K562 (cell line): ENCODE measurements around the gene CTIF. TPM values are rescaled to one million over a fixed set of nuclear protein-coding genes. Genes with fewer than 3 reads are reported as not detected.

ENCODE experiments used
- ATAC-seq: fragments of 200-7000 bp; cut with Tn5 transposase; 3 replicates; pipeline ENCODE4 v1.9.1; 2020; ENCODE audit warnings: moderate library complexity
- BruUV-seq: library from RNA; stranded (reverse); fragments of 400-500 nt; replicated peaks from 2 replicates; lab custom pipeline; 2021; lab: Mats Ljungman, UMichigan
- CTCF ChIA-PET: fragments of 300-600 bp; formaldehyde crosslinking; extraction: SDS; loops from one replicate; lab custom pipeline; 2021; ENCODE audit warnings: low intra/inter-chr PET ratio; lab: Yijun Ruan, JAX
- POLR2A ChIA-PET: fragments of 300-600, 350-650 bp; sonication (Branson Sonifier 250); formaldehyde crosslinking; extraction: SDS; loops from one replicate; lab custom pipeline; 2021; ENCODE audit warnings: antibody characterized with exemption, inconsistent platforms; lab: Yijun Ruan, JAX
- DNase-seq, 4 experiments: peaks; one replicate each; pipeline versions ENCODE4 v3.0.0 to v3.0.0-alpha.2; 2011 to 2018; ENCODE audit warnings: low spot score in 3 of 4, mixed read lengths in 3 of 4; ENCODE audit errors: extremely low read depth in 1 of 4
- FAIRE-seq: peaks from 2 replicates; lab custom pipeline; 2011; peaks lifted over from hg19 to GRCh38; lab: Jason Lieb, UNC
- H2AFZ ChIP-seq: 2 replicates; pipeline ENCODE4 v1.6.0; 2011; ENCODE audit warnings: low read depth, low read length, control low read depth, inconsistent platforms
- H3K27ac ChIP-seq: fragments of 200-600 bp; 3 replicates; pipeline ENCODE4 v1.8.0; 2011; ENCODE audit warnings: low read depth, mild to moderate bottlenecking, control low read depth, inconsistent platforms, low read length, moderate library complexity, mixed read lengths; ENCODE audit errors: extremely low read depth
- H3K27me3 ChIP-seq, 2 experiments: fragments of 300-600 bp in 1 of 2; 2 replicates in 1 of 2; 3 replicates in 1 of 2; pipeline versions ENCODE4 v1.6.0 to v1.8.0; 2011; ENCODE audit warnings: inconsistent platforms in 2 of 2, low read length in 2 of 2, mild to moderate bottlenecking in 1 of 2, mixed read lengths in 1 of 2, moderate library complexity in 1 of 2; ENCODE audit not compliant: control insufficient read depth in 2 of 2, insufficient read depth in 2 of 2
- H3K36me3 ChIP-seq: fragments of 300-600 bp; 3 replicates; pipeline ENCODE4 v1.8.0; 2011; ENCODE audit warnings: mild to moderate bottlenecking, low read length, inconsistent platforms; ENCODE audit not compliant: control insufficient read depth, insufficient read depth
- H3K4me1 ChIP-seq, 2 experiments: fragments of 200-600 bp in 1 of 2; replicated peaks in 1 of 2; 2 replicates in 1 of 2; 3 replicates in 1 of 2; pipeline versions ENCODE4 v1.5.1 to v1.8.0; 2011; ENCODE audit warnings: inconsistent platforms in 2 of 2, low read length in 2 of 2, mild to moderate bottlenecking in 1 of 2, mixed read lengths in 1 of 2, moderate library complexity in 1 of 2; ENCODE audit not compliant: control insufficient read depth in 2 of 2, insufficient read depth in 2 of 2
- H3K4me2 ChIP-seq: 2 replicates; pipeline ENCODE4 v1.6.1; 2011; ENCODE audit warnings: low read length, control low read depth, inconsistent platforms, mixed read lengths; ENCODE audit not compliant: insufficient read depth
- H3K4me3 ChIP-seq: fragments of 200-600 bp; sonication (generic), shearing (Covaris generic); 2 replicates; pipeline ENCODE4 v1.5.1; 2016; ENCODE audit warnings: control low read depth, inconsistent platforms
- H3K79me2 ChIP-seq: fragments of 200-600 bp; 3 replicates; pipeline ENCODE4 v1.8.0; 2011; ENCODE audit warnings: low read length, inconsistent platforms; ENCODE audit not compliant: control insufficient read depth, insufficient read depth
- H3K9ac ChIP-seq, 2 experiments: 2 replicates each; pipeline versions ENCODE4 v1.6.0 to v1.6.1; 2011; ENCODE audit warnings: low read depth in 2 of 2, low read length in 2 of 2, control low read depth in 1 of 2, inconsistent platforms in 1 of 2, mild to moderate bottlenecking in 1 of 2, mixed read lengths in 1 of 2; ENCODE audit not compliant: insufficient read depth in 1 of 2
- H3K9me1 ChIP-seq: one replicate; pipeline ENCODE4 v1.6.0; 2011; ENCODE audit warnings: inconsistent platforms, mild to moderate bottlenecking, low read length, moderate library complexity; ENCODE audit not compliant: control insufficient read depth, insufficient read depth
- H3K9me3 ChIP-seq: replicated peaks from 2 replicates; pipeline ENCODE4 v1.5.1; 2011; ENCODE audit warnings: low read depth, low read length, inconsistent platforms; ENCODE audit not compliant: control insufficient read depth, insufficient read depth
- H4K20me1 ChIP-seq: replicated peaks from 2 replicates; pipeline ENCODE4 v1.6.1; 2011; ENCODE audit warnings: low read length, inconsistent platforms, mixed read lengths; ENCODE audit not compliant: control insufficient read depth, insufficient read depth
- BHLHE40 ChIP-seq: IDR thresholded peaks from 2 replicates; pipeline ENCODE4 v1.6.1; 2011; ENCODE audit warnings: low read length, improper control_type of control experiment
- CBX2 ChIP-seq: fragments of 200-600 bp; sonication (generic); IDR thresholded peaks from one replicate; pipeline ENCODE4 v1.6.1; 2012; ENCODE audit warnings: mild to moderate bottlenecking, low read length, inconsistent platforms; ENCODE audit not compliant: insufficient read depth, poor library complexity, severe bottlenecking
- E2F5 ChIP-seq: sonication (generic); formaldehyde crosslinking; IDR thresholded peaks from 2 replicates; pipeline ENCODE4 v1.8.0; 2022; ENCODE audit warnings: mild to moderate bottlenecking, missing genetic modification reagents
- HDAC1 ChIP-seq, 2 experiments: fragments of 450-650 bp; IDR thresholded peaks; 2 replicates each; pipeline ENCODE4 v1.6.1; 2016 to 2017; ENCODE audit warnings: inconsistent platforms in 1 of 2, mild to moderate bottlenecking in 1 of 2, moderate library complexity in 1 of 2
- IRF2 ChIP-seq: sonication (generic); formaldehyde crosslinking; IDR thresholded peaks from 2 replicates; pipeline ENCODE4 v1.8.1; 2022; ENCODE audit warnings: mild to moderate bottlenecking, missing genetic modification reagents
- L3MBTL2 ChIP-seq: fragments of 450-650 bp; IDR thresholded peaks from 2 replicates; pipeline ENCODE4 v1.6.1; 2016; ENCODE audit warnings: mild to moderate bottlenecking, moderate library complexity
- MYNN ChIP-seq, 2 experiments: sonication (generic); formaldehyde crosslinking in 1 of 2; IDR thresholded peaks; 2 replicates each; pipeline versions ENCODE4 v1.5.0 to v1.6.1; 2016 to 2020; ENCODE audit warnings: antibody characterized with exemption in 1 of 2, missing genetic modification reagents in 1 of 2
- NCOA1 ChIP-seq: fragments of 450-650 bp; IDR thresholded peaks from 2 replicates; pipeline ENCODE4 v1.6.1; 2016; ENCODE audit warnings: low read depth
- NFIX ChIP-seq: fragments of 250-450 bp; sonication (Bioruptor Pico); IDR thresholded peaks from 2 replicates; pipeline ENCODE4 v1.4.0; 2020; ENCODE audit warnings: low read depth, mild to moderate bottlenecking, moderate library complexity
- PHF20 ChIP-seq: fragments of 450-650 bp; IDR thresholded peaks from 2 replicates; pipeline ENCODE4 v1.6.1; 2018; ENCODE audit not compliant: partially characterized antibody
- PHF21A ChIP-seq: fragments of 450-650 bp; IDR thresholded peaks from 2 replicates; pipeline ENCODE4 v1.6.1; 2017; ENCODE audit warnings: low read depth, borderline replicate concordance
- PTTG1 ChIP-seq: fragments of 450-650 bp; IDR thresholded peaks from 2 replicates; pipeline ENCODE4 v1.6.1; 2016; ENCODE audit warnings: low read depth, mild to moderate bottlenecking, missing genetic modification characterization, missing compliant biosample characterization
- SRSF9 ChIP-seq: fragments of 200-400 bp; formaldehyde crosslinking; IDR thresholded peaks from 2 replicates; pipeline ENCODE4 v1.6.1; 2017; ENCODE audit warnings: low read depth, low read length, borderline replicate concordance
- TEAD4 ChIP-seq, 2 experiments: sonication (generic) in 1 of 2; formaldehyde crosslinking in 1 of 2; IDR thresholded peaks; 2 replicates each; pipeline versions ENCODE4 v1.6.1 to v1.8.0; 2012 to 2022; ENCODE audit warnings: borderline replicate concordance in 1 of 2, inconsistent platforms in 1 of 2, low read length in 1 of 2, mild to moderate bottlenecking in 1 of 2, missing genetic modification reagents in 1 of 2
- ZBTB1 ChIP-seq: sonication (generic); formaldehyde crosslinking; IDR thresholded peaks from 2 replicates; pipeline ENCODE4 v1.8.1; 2023; ENCODE audit warnings: missing genetic modification reagents, low read depth, mild to moderate bottlenecking, borderline replicate concordance
- ZNF146 ChIP-seq: IDR thresholded peaks from one replicate; pipeline ENCODE4 v1.6.1; 2018; ENCODE audit warnings: missing compliant biosample characterization; ENCODE audit not compliant: unreplicated experiment
- ZNF316 ChIP-seq: fragments of 450-650 bp; IDR thresholded peaks from 2 replicates; pipeline ENCODE4 v1.6.1; 2016
- WGBS: fragments of 100-300 bp; shearing (Covaris generic); methylation state at CpG from one replicate; pipeline ENCODE4 v1.1.6; 2016; ENCODE audit warnings: low coverage, mixed read lengths; ENCODE audit not compliant: insufficient coverage; ENCODE audit errors: missing lambda C conversion rate; 5-methylcytosine and 5-hydroxymethylcytosine counted together
- in situ Hi-C: fragments of 300-500 bp; cut with MboI; formaldehyde crosslinking; loops from 4 replicates; pipeline ENCODE4 v1.15.0; 2018; ENCODE audit warnings: inconsistent platforms, mixed read lengths
- intact Hi-C: fragments of 100-400 bp; cut with micrococcal nuclease; formaldehyde crosslinking; loops from 2 replicates; pipeline ENCODE4 v1.14.2; 2022
- polyA plus RNA-seq, 8 experiments: library from polyadenylated mRNA; depleted of rRNA in 4 of 8; stranded (reverse) in 5 of 8; unstranded in 3 of 8; fragments of >200 nt; fragmentation: Nextera tagmentation in 2 of 8; fragmentation: Illumina TruSeq in 1 of 8; extraction: Ambion mirVana in 2 of 8; extraction: Trizol in 1 of 8; gene quantifications; 2 replicates each; pipeline versions ENCODE4 v1.2.1 to v1.2.3, GENCODE V29; 2011 to 2014; ENCODE audit warnings: inconsistent platforms in 1 of 8, missing spikeins in 1 of 8
- total RNA-seq, 7 experiments: library from RNA; depleted of rRNA in 6 of 7; stranded (reverse); fragments of >200 nt in 6 of 7; fragmentation: Illumina TruSeq in 2 of 7; extraction: Trizol in 2 of 7; gene quantifications; 2 replicates each; pipeline versions ENCODE4 v1.2.1 to v1.2.3, GENCODE V29; 2011 to 2021; ENCODE audit warnings: low replicate concordance in 1 of 7
- TF ChIP-seq, protein P1 (sequence below): fragments of 450-650 bp; IDR thresholded peaks from 2 replicates; pipeline ENCODE4 v1.6.1; 2018; ENCODE audit warnings: mild to moderate bottlenecking, low read depth; ENCODE audit not compliant: partially characterized antibody

The CTIF gene
- total and polyA plus RNA-seq, 9 of the 15 experiments (the other 6 are each of a cell fraction or from before 2014, with no cell fraction given) = 0.17 to 11.5 (median 2.2) TPM

DNA sequence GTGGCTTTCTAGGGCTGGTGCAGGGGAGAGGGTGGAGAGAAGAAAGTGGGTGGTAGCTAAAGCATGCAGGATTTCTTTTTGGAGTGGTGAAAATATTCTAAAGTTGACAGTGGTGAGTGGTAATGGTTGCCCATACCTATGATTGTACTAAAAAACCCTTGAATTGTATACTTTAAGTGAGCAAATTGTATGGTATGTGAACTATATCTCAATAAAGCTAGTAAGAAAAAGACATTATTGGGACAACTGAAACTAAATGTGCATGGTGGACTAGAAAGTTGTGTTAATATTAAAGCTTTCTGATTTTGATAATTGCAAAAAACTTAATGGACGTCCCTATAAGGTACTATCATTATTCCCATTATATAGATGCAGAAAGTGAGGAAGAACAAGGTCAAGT, 361.6 kb downstream of the CTIF start:
- H3K4me2 ChIP-seq = no peak overlapping the region
- H4K20me1 ChIP-seq = 0 out of 2 replicates have a peak, but pooled peaks cover 3% of the 10 kb centered on the region
- FAIRE-seq = no peak
- no peaks in the 10 kb centered on the region for H3K9me1 ChIP-seq
- H3K36me3 ChIP-seq = no peaks in the 10 kb centered on the region
- in situ Hi-C loops (no loop called here), intact Hi-C loops (no loop called here)
- ChIA-PET CTCF (no interaction called here), POLR2A (interaction anchor here (0.6 kb wide), 1 partner anchor 30 kb away, joined by 3 read pairs; no protein-coding TSS in a partner anchor)
- WGBS = 7% methylated on average over 1 of the region's 1 CpG
- DNase-seq = no peak
- no TSS peak for BruUV-seq
- no peak for ATAC-seq
- H3K27ac ChIP-seq = no peak overlapping the region
- H3K27me3 ChIP-seq = no peaks in the 10 kb centered on the region
- H3K4me3 ChIP-seq = no peak overlapping the region
- H3K4me1 ChIP-seq = peaks cover 23 to 24% of the 10 kb centered on the region in 2 experiments
- no peaks in the 10 kb centered on the region for H3K79me2 ChIP-seq
- H2AFZ ChIP-seq = no peak overlapping the region
- no peaks in the 10 kb centered on the region for H3K9me3 ChIP-seq
- no peak overlapping the region for H3K9ac ChIP-seq
- no peak for TF ChIP-seq NCOA1
- TF ChIP-seq IRF2 (CRISPR knock-in tag) = no peak
- TF ChIP-seq CBX2 = no peak
- no peak for TF ChIP-seq PTTG1 (tag)
- TF ChIP-seq NFIX = no peak
- TF ChIP-seq, protein P1, sequence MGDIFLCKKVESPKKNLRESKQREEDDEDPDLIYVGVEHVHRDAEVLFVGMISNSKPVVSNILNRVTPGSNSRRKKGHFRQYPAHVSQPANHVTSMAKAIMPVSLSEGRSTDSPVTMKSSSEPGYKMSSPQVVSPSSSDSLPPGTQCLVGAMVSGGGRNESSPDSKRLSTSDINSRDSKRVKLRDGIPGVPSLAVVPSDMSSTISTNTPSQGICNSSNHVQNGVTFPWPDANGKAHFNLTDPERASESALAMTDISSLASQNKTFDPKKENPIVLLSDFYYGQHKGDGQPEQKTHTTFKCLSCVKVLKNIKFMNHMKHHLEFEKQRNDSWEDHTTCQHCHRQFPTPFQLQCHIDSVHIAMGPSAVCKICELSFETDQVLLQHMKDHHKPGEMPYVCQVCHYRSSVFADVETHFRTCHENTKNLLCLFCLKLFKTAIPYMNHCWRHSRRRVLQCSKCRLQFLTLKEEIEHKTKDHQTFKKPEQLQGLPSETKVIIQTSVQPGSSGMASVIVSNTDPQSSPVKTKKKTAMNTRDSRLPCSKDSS = no peak
- no peak for TF ChIP-seq BHLHE40
- no peak for TF ChIP-seq L3MBTL2
- no peak for TF ChIP-seq PHF21A
- no peak for TF ChIP-seq SRSF9
- TF ChIP-seq TEAD4 (IDR thresholded peaks at IDR 0.05; ENCODE audit: low read length) = no peak
- TF ChIP-seq TEAD4 (CRISPR knock-in tag; IDR thresholded peaks at IDR 0.05; ENCODE audit: borderline replicate concordance) = no peak
- TF ChIP-seq E2F5 (CRISPR knock-in tag) = no peak
- no peak for TF ChIP-seq ZBTB1 (CRISPR knock-in tag)
- no peak for TF ChIP-seq ZNF146
- no peak for TF ChIP-seq PHF20
- no peak for TF ChIP-seq MYNN (IDR thresholded peaks at IDR 0.05)
- no peak for TF ChIP-seq MYNN (CRISPR knock-in tag; IDR thresholded peaks at IDR 0.05)
- TF ChIP-seq ZNF316 = no peak
- no peak for TF ChIP-seq HDAC1 (IDR thresholded peaks at IDR 0.05)
